H1 (cell line): ENCODE measurements around the gene SCAMP5. TPM values are rescaled to one million over a fixed set of nuclear protein-coding genes. Genes with fewer than 3 reads are reported as not detected.

Source experiments
- CTCF ChIA-PET: fragments of 300-600 bp; sonication (Branson Sonifier 250); formaldehyde crosslinking; loops from one replicate; lab custom pipeline; 2021; ENCODE audit not compliant: partially characterized antibody; lab: Charles Lee
- POLR2A ChIA-PET: fragments of 300-600 bp; sonication (Branson Sonifier 250); formaldehyde crosslinking; loops from one replicate; lab custom pipeline; 2021; ENCODE audit warnings: inconsistent platforms; ENCODE audit not compliant: partially characterized antibody; lab: Charles Lee
- DNase-seq, 2 experiments: peaks; one replicate each; pipeline versions ENCODE4 v3.0.0 to v3.0.0-alpha.2; 2010 to 2022; ENCODE audit warnings: low spot score in 2 of 2, low read depth in 1 of 2, mixed read lengths in 1 of 2
- FAIRE-seq: peaks from 2 replicates; lab custom pipeline; 2011; peaks lifted over from hg19 to GRCh38; lab: Jason Lieb, UNC
- H2AFZ ChIP-seq: 2 replicates; pipeline ENCODE4 v1.8.1; 2012; ENCODE audit warnings: low read length, inconsistent platforms
- H2AK5ac ChIP-seq: 2 replicates; pipeline ENCODE4 v1.6.1; 2013; ENCODE audit warnings: low read depth, low read length
- H2BK120ac ChIP-seq: replicated peaks from 2 replicates; pipeline ENCODE3; 2013; ENCODE audit warnings: low read depth, low read length, inconsistent platforms
- H2BK12ac ChIP-seq: 2 replicates; pipeline ENCODE4 v1.6.1; 2013; ENCODE audit warnings: low read depth, low read length
- H2BK15ac ChIP-seq: 2 replicates; pipeline ENCODE4 v1.6.1; 2013; ENCODE audit warnings: low read length
- H2BK20ac ChIP-seq: 2 replicates; pipeline ENCODE4 v1.6.1; 2013; ENCODE audit warnings: low read length
- H2BK5ac ChIP-seq: 2 replicates; pipeline ENCODE4 v1.6.1; 2013; ENCODE audit warnings: low read depth, low read length
- H3K14ac ChIP-seq: 2 replicates; pipeline ENCODE4 v1.6.1; 2013; ENCODE audit warnings: inconsistent platforms; ENCODE audit not compliant: insufficient read length
- H3K18ac ChIP-seq: 2 replicates; pipeline ENCODE4 v1.6.1; 2013; ENCODE audit warnings: low read length; ENCODE audit errors: extremely low read depth
- H3K23ac ChIP-seq: 2 replicates; pipeline ENCODE4 v1.6.1; 2013; ENCODE audit warnings: inconsistent platforms; ENCODE audit not compliant: insufficient read length
- H3K23me2 ChIP-seq: 2 replicates; pipeline ENCODE4 v1.6.1; 2013; ENCODE audit warnings: low read depth, low read length
- H3K27ac ChIP-seq: 2 replicates; pipeline ENCODE4 v1.6.1; 2011; ENCODE audit warnings: low read depth, low read length, inconsistent platforms
- H3K27me3 ChIP-seq, 4 experiments: replicated peaks in 1 of 4; 1 replicate in 1 of 4; 2 replicates in 3 of 4; pipeline versions ENCODE4 v1.6.1 to v1.8.1; 2011 to 2013; ENCODE audit warnings: low read length in 3 of 4, mild to moderate bottlenecking in 3 of 4, inconsistent platforms in 2 of 4, mixed read lengths in 2 of 4, moderate library complexity in 1 of 4; ENCODE audit not compliant: control insufficient read depth in 3 of 4, insufficient read depth in 3 of 4; ENCODE audit errors: extremely low read depth in 1 of 4
- H3K36me3 ChIP-seq, 4 experiments: 2 replicates each; pipeline versions ENCODE4 v1.6.1 to v1.8.1; 2011 to 2013; ENCODE audit warnings: mild to moderate bottlenecking in 4 of 4, low read length in 3 of 4, moderate library complexity in 2 of 4, control low read depth in 1 of 4, inconsistent platforms in 1 of 4; ENCODE audit not compliant: insufficient read depth in 4 of 4, control insufficient read depth in 2 of 4
- H3K4ac ChIP-seq: replicated peaks from 2 replicates; pipeline ENCODE3; 2013; ENCODE audit warnings: low read length, low read depth, mixed read lengths, inconsistent platforms; ENCODE audit not compliant: insufficient read length
- H3K4me1 ChIP-seq, 4 experiments: replicated peaks in 1 of 4; 1 replicate in 1 of 4; 2 replicates in 3 of 4; pipeline versions ENCODE4 v1.6.1 to v1.8.1; 2011 to 2013; ENCODE audit warnings: low read length in 3 of 4, inconsistent platforms in 2 of 4, mixed read lengths in 1 of 4; ENCODE audit not compliant: insufficient read depth in 4 of 4, control insufficient read depth in 3 of 4
- H3K4me2 ChIP-seq, 2 experiments: 2 replicates each; pipeline versions ENCODE4 v1.6.1 to v1.8.1; 2011 to 2013; ENCODE audit warnings: low read depth in 2 of 2, low read length in 2 of 2, control low read depth in 1 of 2, inconsistent platforms in 1 of 2, mild to moderate bottlenecking in 1 of 2; ENCODE audit not compliant: insufficient read depth in 1 of 2
- H3K4me3 ChIP-seq, 4 experiments: fragments of 200-600, 300-600 bp in 1 of 4; sonication (generic), shearing (Covaris generic), sonication (Bioruptor Twin) in 1 of 4; 2 replicates each; pipeline versions ENCODE4 v1.5.1 to v1.8.1; 2011 to 2016; ENCODE audit warnings: low read length in 4 of 4, low read depth in 3 of 4, control low read depth in 2 of 4, inconsistent platforms in 2 of 4, mild to moderate bottlenecking in 2 of 4, mixed read lengths in 1 of 4, moderate library complexity in 1 of 4; ENCODE audit not compliant: insufficient read depth in 2 of 4; ENCODE audit errors: extremely low read depth in 1 of 4
- H3K56ac ChIP-seq: replicated peaks from 2 replicates; pipeline ENCODE3; 2013; ENCODE audit warnings: low read depth, mild to moderate bottlenecking, mixed read lengths, low read length, inconsistent platforms; ENCODE audit not compliant: insufficient read length
- H3K79me1 ChIP-seq: 2 replicates; pipeline ENCODE4 v1.6.1; 2013; ENCODE audit warnings: low read depth, low read length, control low read depth
- H3K79me2 ChIP-seq, 2 experiments: 2 replicates each; pipeline versions ENCODE4 v1.6.1 to v1.8.1; 2012 to 2013; ENCODE audit warnings: low read length in 2 of 2, mild to moderate bottlenecking in 2 of 2, inconsistent platforms in 1 of 2; ENCODE audit not compliant: insufficient read depth in 2 of 2, control insufficient read depth in 1 of 2
- H3K9ac ChIP-seq, 4 experiments: replicated peaks in 1 of 4; 1 replicate in 1 of 4; 2 replicates in 3 of 4; pipeline versions ENCODE4 v1.6.1 to v1.8.1; 2011 to 2013; ENCODE audit warnings: low read depth in 3 of 4, low read length in 3 of 4, control low read depth in 2 of 4, mild to moderate bottlenecking in 2 of 4, moderate library complexity in 2 of 4, inconsistent platforms in 1 of 4; ENCODE audit errors: extremely low read depth in 1 of 4
- H3K9me3 ChIP-seq, 2 experiments: 2 replicates each; pipeline versions ENCODE4 v1.6.1 to v1.8.1; 2012 to 2013; ENCODE audit warnings: mild to moderate bottlenecking in 2 of 2, moderate library complexity in 2 of 2, control low read depth in 1 of 2, inconsistent platforms in 1 of 2, low read depth in 1 of 2, low read length in 1 of 2, mixed read lengths in 1 of 2; ENCODE audit not compliant: insufficient read depth in 2 of 2
- H4K20me1 ChIP-seq, 2 experiments: replicated peaks in 1 of 2; 2 replicates each; pipeline versions ENCODE3 to v1.8.1; 2011 to 2013; ENCODE audit warnings: inconsistent platforms in 2 of 2, low read length in 2 of 2, mild to moderate bottlenecking in 1 of 2; ENCODE audit not compliant: insufficient read depth in 2 of 2, control insufficient read depth in 1 of 2
- H4K5ac ChIP-seq: 2 replicates; pipeline ENCODE4 v1.6.1; 2013; ENCODE audit warnings: low read length, low read depth, mixed read lengths, inconsistent platforms; ENCODE audit not compliant: insufficient read length
- H4K8ac ChIP-seq: 2 replicates; pipeline ENCODE4 v1.8.0; 2013; ENCODE audit warnings: mild to moderate bottlenecking, moderate library complexity, low read length, inconsistent platforms; ENCODE audit not compliant: insufficient read depth; ENCODE audit errors: extremely low read depth
- H4K91ac ChIP-seq: replicated peaks from 2 replicates; pipeline ENCODE3; 2013; ENCODE audit warnings: low read length, mixed read lengths, inconsistent platforms; ENCODE audit not compliant: insufficient read length
- CBX8 ChIP-seq: fragments of 300-800, 300-1000 bp; sonication (generic); IDR thresholded peaks from 2 replicates; pipeline ENCODE4 v1.7.1; 2016; ENCODE audit warnings: low read depth, low read length, borderline replicate concordance
- HDAC6 ChIP-seq: IDR thresholded peaks from one replicate; pipeline ENCODE4 v1.7.1; 2012; ENCODE audit warnings: low read depth, mild to moderate bottlenecking, inconsistent platforms, low read length, moderate library complexity
- KDM4A ChIP-seq: IDR thresholded peaks from one replicate; pipeline ENCODE4 v1.7.1; 2012; ENCODE audit warnings: low read depth, mild to moderate bottlenecking, moderate library complexity, low read length, inconsistent platforms; ENCODE audit not compliant: severe bottlenecking
- PHF8 ChIP-seq: fragments of 200-600 bp; sonication (generic); conservative IDR thresholded peaks from 2 replicates; pipeline ENCODE4 v1.7.1; 2012; ENCODE audit warnings: low read depth, mild to moderate bottlenecking, inconsistent platforms, low read length, moderate library complexity
- RAD21 ChIP-seq, 2 experiments: IDR thresholded peaks in 1 of 2; conservative IDR thresholded peaks in 1 of 2; 2 replicates each; pipeline ENCODE4 v1.6.1; 2011; ENCODE audit warnings: low read depth in 2 of 2, low read length in 2 of 2, improper control_type of control experiment in 1 of 2, inconsistent platforms in 1 of 2, mild to moderate bottlenecking in 1 of 2, moderate library complexity in 1 of 2
- RFX5 ChIP-seq: IDR thresholded peaks from 2 replicates; pipeline ENCODE4 v1.6.1; 2011; ENCODE audit warnings: low read depth, low read length, improper control_type of control experiment, borderline replicate concordance
- SAP30 ChIP-seq: fragments of 300-600 bp; sonication (generic); IDR thresholded peaks from 2 replicates; pipeline ENCODE4 v1.7.1; 2012; ENCODE audit warnings: low read length, moderate library complexity, mild to moderate bottlenecking, inconsistent platforms; ENCODE audit not compliant: insufficient read depth, insufficient replicate concordance
- SIX5 ChIP-seq: IDR thresholded peaks from 2 replicates; pipeline ENCODE4 v1.6.1; 2011; ENCODE audit warnings: mild to moderate bottlenecking, low read depth, low read length
- TBP ChIP-seq: IDR thresholded peaks from 2 replicates; pipeline ENCODE4 v1.6.1; 2011; ENCODE audit warnings: low read depth, low read length, improper control_type of control experiment
- YY1 ChIP-seq: IDR thresholded peaks from 2 replicates; pipeline ENCODE4 v1.6.1; 2011; ENCODE audit warnings: low read depth, mild to moderate bottlenecking, low read length
- ZNF274 ChIP-seq: IDR thresholded peaks from 2 replicates; pipeline ENCODE4 v1.7.0; 2012; ENCODE audit warnings: low read length, borderline replicate concordance; ENCODE audit errors: extremely low read depth
- WGBS, 2 experiments: shearing (Covaris generic) in 1 of 2; methylation state at CpG; one replicate each; pipeline versions ENCODE4 v1.1.6 to v1.1.7; 2013 to 2015; ENCODE audit warnings: low lambda C conversion rate in 2 of 2, mixed read lengths in 2 of 2, inconsistent platforms in 1 of 2, low coverage in 1 of 2, missing lambda C conversion rate in 1 of 2; ENCODE audit not compliant: insufficient replicate concordance in 2 of 2, insufficient coverage in 1 of 2, insufficient read length in 1 of 2; ENCODE audit errors: extremely low coverage in 1 of 2, missing lambda C conversion rate in 1 of 2; 5-methylcytosine and 5-hydroxymethylcytosine counted together
- polyA plus RNA-seq, 7 experiments: library from polyadenylated mRNA; depleted of rRNA in 3 of 7; stranded (reverse) in 5 of 7; unstranded in 2 of 7; fragments of >200 nt in 5 of 7; fragments of 200-250 nt in 2 of 7; gene quantifications; 1 replicate in 5 of 7; 2 replicates in 1 of 7; 4 replicates in 1 of 7; pipeline versions ENCODE4 v1.2.1 to v1.2.3, GENCODE V29; 2011 to 2013; ENCODE audit warnings: missing spikeins in 2 of 7, mixed read lengths in 2 of 7
- total RNA-seq: library from RNA; stranded (reverse); fragmentation: NEBNext Ultra II Directional; extraction: Animal tissue kit (Norgen Biotek cat#: 25700); gene quantifications from 2 replicates; pipeline ENCODE4 v1.2.1, GENCODE V29; 2021

Gene SCAMP5
- total and polyA plus RNA-seq, 2 of the 8 experiments (the other 6 are each of a cell fraction or from before 2014, with no cell fraction given): 55.4 to 94.7 TPM

- Histone ChIP-seq H3K4me3 (no peak overlapping the region), H4K91ac (no peak overlapping the region), H3K4me2 (no peak overlapping the region; a peak in 1 of 4 replicates), H2AK5ac (no peak overlapping the region), H2BK120ac (no peak overlapping the region), H3K79me1 (no peaks in the 10 kb centered on the region; the same call in 1 of the 2 replicates), H2AFZ (no peak overlapping the region), H2BK5ac (no peak overlapping the region), H2BK15ac (no peak overlapping the region), H4K8ac (no peak overlapping the region), H3K14ac (no peak overlapping the region), H2BK12ac (no peak overlapping the region), H2BK20ac (no peak overlapping the region), H3K23ac (no peak overlapping the region), H3K18ac (no peak overlapping the region), H3K9ac (no peak overlapping the region), H3K9me3 (no peaks in the 10 kb centered on the region), H3K56ac (no peak overlapping the region), H3K27ac (no peak overlapping the region), H4K20me1 (peaks cover 0 to 7% of the 10 kb centered on the region in 2 experiments), H3K36me3 (no peaks in the 10 kb centered on the region), H4K5ac (no peak overlapping the region)
- POLR2A ChIA-PET: no interaction called here
- WGBS, 2 experiments: 89% methylated on average over 2 of the region's 2 CpGs; no CpG with 5 or more reads in 1 of the 2 experiments
- no peak for DNase-seq
- FAIRE-seq: no peak
- TF ChIP-seq SIX5 (no peak), KDM4A (no peak), TBP (no peak), CBX8 (no peak), SAP30 (no peak), RFX5 (no peak), YY1 (no peak), ZNF274 (no peak), RAD21 (IDR thresholded peaks at IDR 0.05 in 1 of 2, conservative IDR thresholded peaks at IDR 0.05 in 1 of 2; ENCODE audit: low read depth in 2 of 2, low read length in 2 of 2) (no peak), PHF8 (no peak), HDAC6 (no peak)
- TF ChIP-seq, all 59 proteins: peak for 0
- no peak overlapping the region for H3K4ac ChIP-seq
- H3K4me1 ChIP-seq: peaks cover 0 to 7% (median 4%) of the 10 kb centered on the region in 4 experiments; a peak in 6 of 7 replicates
- CTCF ChIA-PET: interaction anchor here (1.5 to 2.2 kb wide), 2 partner anchors 32 to 47 kb away, joined by 3 to 6 read pairs; no protein-coding TSS in a partner anchor
- H3K27me3 ChIP-seq: peaks cover 0 to 3% (median 0%) of the 10 kb centered on the region in 4 experiments; a peak in 3 of 7 replicates
- H3K79me2 ChIP-seq: peaks cover 0 to 9% of the 10 kb centered on the region in 2 experiments; a peak in 1 of 4 replicates
- peaks cover 9% of the 10 kb centered on the region for H3K23me2 ChIP-seq
Observed at GRCh38 chr15:74997543-74997942, 2.2 kb downstream of the SCAMP5 start.
